A204.1 (cell line): ENCODE data around the gene INPP5A.
"Not testable (repeated sequence)": the region's sequence is repeated elsewhere in the genome, so short reads cannot be mapped to it uniquely, and the experiment has no call there.

Source experiments
- FAIRE-seq: peaks from 2 replicates; lab custom pipeline; 2012; peaks lifted over from hg19 to GRCh38; lab: Jason Lieb, UNC

The INPP5A gene

GRCh38 chr10:132503581-132504421 is 33.8 kb upstream of the INPP5A start:
- FAIRE-seq = no peak

- FAIRE-seq = no peak
Measured at GRCh38 chr10:132504501-132505272, 32.9 kb upstream of the INPP5A start.

- FAIRE-seq = not testable (repeated sequence)
Measured at GRCh38 chr10:132505546-132505945, 32.0 kb upstream of the INPP5A start.

- FAIRE-seq = no peak
Measured at GRCh38 chr10:132506711-132507408, 30.7 kb upstream of the INPP5A start.

- FAIRE-seq = no peak
Measured at GRCh38 chr10:132507409-132507955, 30.1 kb upstream of the INPP5A start.

- FAIRE-seq = no peak
Measured at GRCh38 chr10:132507956-132508490, 29.6 kb upstream of the INPP5A start.

- no peak for FAIRE-seq
Measured at GRCh38 chr10:132508581-132509443, 28.8 kb upstream of the INPP5A start.

- no peak for FAIRE-seq
Measured at GRCh38 chr10:132509506-132510173, 27.9 kb upstream of the INPP5A start.

GRCh38 chr10:132510174-132510611 is 27.4 kb upstream of the INPP5A start:
- FAIRE-seq = no peak

GRCh38 chr10:132511121-132512051 is 26.2 kb upstream of the INPP5A start:
- no peak for FAIRE-seq

- no peak for FAIRE-seq
Measured at GRCh38 chr10:132512052-132512442, 25.5 kb upstream of the INPP5A start.

- no peak for FAIRE-seq
Measured at GRCh38 chr10:132512693-132513345, 24.8 kb upstream of the INPP5A start.

GRCh38 chr10:132514821-132515520 is 22.6 kb upstream of the INPP5A start:
- no peak for FAIRE-seq

GRCh38 chr10:132515811-132516726 is 21.5 kb upstream of the INPP5A start:
- no peak for FAIRE-seq

- no peak for FAIRE-seq
Measured at GRCh38 chr10:132516771-132517725, 20.5 kb upstream of the INPP5A start.

- FAIRE-seq = no peak
Measured at GRCh38 chr10:132517951-132518521, 19.6 kb upstream of the INPP5A start.
